Type B pancreatic cell (in vitro differentiated cells): Measurements from ENCODE around the gene GBP5. TPM values are rescaled to one million over a fixed set of nuclear protein-coding genes. Genes with fewer than 3 reads are reported as not detected.
"Not testable (repeated sequence)": the region's sequence is repeated elsewhere in the genome, so short reads cannot be mapped to it uniquely, and the experiment has no call there.

Experiments used
- DNase-seq: peaks from one replicate; pipeline ENCODE4 v3.0.0; 2021; ENCODE audit warnings: mixed read lengths; ENCODE audit not compliant: unreplicated experiment; ENCODE audit errors: extremely low spot score
- H3K27ac Mint-ChIP-seq: 2 replicates; pipeline ENCODE4 v1.8.0; 2021; ENCODE audit warnings: mild to moderate bottlenecking, mixed read lengths
- H3K27me3 Mint-ChIP-seq: 2 replicates; pipeline ENCODE4 v1.8.0; 2021; ENCODE audit warnings: mixed read lengths
- H3K36me3 Mint-ChIP-seq: 2 replicates; pipeline ENCODE4 v1.8.0; 2021; ENCODE audit warnings: mixed read lengths
- H3K4me1 Mint-ChIP-seq: one replicate; pipeline ENCODE4 v1.8.0; 2021; ENCODE audit warnings: mixed read lengths; ENCODE audit not compliant: unreplicated experiment
- H3K4me3 Mint-ChIP-seq: 2 replicates; pipeline ENCODE4 v1.8.0; 2021; ENCODE audit warnings: mild to moderate bottlenecking, mixed read lengths
- H3K9me3 Mint-ChIP-seq: 2 replicates; pipeline ENCODE4 v1.8.0; 2021; ENCODE audit warnings: mixed read lengths
- long read RNA-seq: library from polyadenylated mRNA; unstranded; transcript quantifications from one replicate; pipeline ENCODE4 v2.0.0, GENCODE V29; 2020
- total RNA-seq: library from RNA; stranded (reverse); gene quantifications from 2 replicates; pipeline ENCODE4 v1.2.1, GENCODE V29; 2021; ENCODE audit warnings: low replicate concordance
- TF ChIP-seq, protein P1 (sequence below): fragments of 200-600 bp; sonication (generic); conservative IDR thresholded peaks from 2 replicates; pipeline ENCODE4 v1.5.0; 2021; ENCODE audit warnings: antibody characterized with exemption, mild to moderate bottlenecking

The GBP5 gene, protein sequence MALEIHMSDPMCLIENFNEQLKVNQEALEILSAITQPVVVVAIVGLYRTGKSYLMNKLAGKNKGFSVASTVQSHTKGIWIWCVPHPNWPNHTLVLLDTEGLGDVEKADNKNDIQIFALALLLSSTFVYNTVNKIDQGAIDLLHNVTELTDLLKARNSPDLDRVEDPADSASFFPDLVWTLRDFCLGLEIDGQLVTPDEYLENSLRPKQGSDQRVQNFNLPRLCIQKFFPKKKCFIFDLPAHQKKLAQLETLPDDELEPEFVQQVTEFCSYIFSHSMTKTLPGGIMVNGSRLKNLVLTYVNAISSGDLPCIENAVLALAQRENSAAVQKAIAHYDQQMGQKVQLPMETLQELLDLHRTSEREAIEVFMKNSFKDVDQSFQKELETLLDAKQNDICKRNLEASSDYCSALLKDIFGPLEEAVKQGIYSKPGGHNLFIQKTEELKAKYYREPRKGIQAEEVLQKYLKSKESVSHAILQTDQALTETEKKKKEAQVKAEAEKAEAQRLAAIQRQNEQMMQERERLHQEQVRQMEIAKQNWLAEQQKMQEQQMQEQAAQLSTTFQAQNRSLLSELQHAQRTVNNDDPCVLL
- total RNA-seq = 0.45 and 0.56 TPM in 2 replicates
- long read RNA-seq = 0 reads

DNA sequence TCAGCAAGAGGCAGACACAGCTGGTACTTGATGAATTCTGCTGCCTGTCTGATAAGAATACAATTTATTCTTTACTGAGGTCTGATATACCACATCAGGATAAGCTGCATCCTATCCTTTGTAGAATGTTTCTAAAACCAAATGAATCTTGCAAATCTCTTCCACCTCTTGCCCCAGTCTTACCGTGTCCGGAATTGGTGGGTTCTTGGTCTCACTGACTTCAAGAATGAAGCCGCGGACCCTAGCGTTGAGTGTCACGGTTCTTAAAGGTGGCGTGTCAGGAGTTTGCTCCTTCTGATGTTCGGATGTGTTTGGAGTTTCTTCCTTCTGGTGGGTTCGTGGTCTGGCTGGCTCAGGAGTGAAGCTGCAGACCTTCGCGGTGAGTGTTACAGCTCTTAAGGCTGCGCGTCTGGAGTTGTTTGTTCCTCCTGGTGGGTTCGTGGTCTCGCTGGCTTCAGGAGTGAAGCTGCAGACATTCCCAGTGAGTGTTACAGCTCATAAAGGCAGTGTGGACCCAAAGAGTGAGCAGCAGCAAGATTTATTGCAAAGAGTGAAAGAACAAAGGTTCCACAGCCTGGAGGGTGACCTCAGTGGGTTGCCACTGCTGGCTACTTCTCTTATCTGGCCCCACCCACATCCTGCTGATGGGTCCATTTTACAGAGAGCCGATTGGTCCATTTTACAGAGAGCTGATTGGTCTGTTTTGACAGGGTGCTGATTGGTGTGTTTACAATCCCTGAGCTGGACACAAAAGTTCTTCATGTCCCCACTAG, at the start of gene GBP5:
Gene GBP5 (minus strand): TSS at position 592 of the 773 bp plus-strand sequence. CDS start 3,305 bp downstream, outside the sequence.
- not testable (repeated sequence) for H3K4me3 Mint-ChIP-seq, H3K27me3 Mint-ChIP-seq, H3K27ac Mint-ChIP-seq, DNase-seq, H3K9me3 Mint-ChIP-seq, H3K4me1 Mint-ChIP-seq, H3K36me3 Mint-ChIP-seq

- TF ChIP-seq, protein P1, sequence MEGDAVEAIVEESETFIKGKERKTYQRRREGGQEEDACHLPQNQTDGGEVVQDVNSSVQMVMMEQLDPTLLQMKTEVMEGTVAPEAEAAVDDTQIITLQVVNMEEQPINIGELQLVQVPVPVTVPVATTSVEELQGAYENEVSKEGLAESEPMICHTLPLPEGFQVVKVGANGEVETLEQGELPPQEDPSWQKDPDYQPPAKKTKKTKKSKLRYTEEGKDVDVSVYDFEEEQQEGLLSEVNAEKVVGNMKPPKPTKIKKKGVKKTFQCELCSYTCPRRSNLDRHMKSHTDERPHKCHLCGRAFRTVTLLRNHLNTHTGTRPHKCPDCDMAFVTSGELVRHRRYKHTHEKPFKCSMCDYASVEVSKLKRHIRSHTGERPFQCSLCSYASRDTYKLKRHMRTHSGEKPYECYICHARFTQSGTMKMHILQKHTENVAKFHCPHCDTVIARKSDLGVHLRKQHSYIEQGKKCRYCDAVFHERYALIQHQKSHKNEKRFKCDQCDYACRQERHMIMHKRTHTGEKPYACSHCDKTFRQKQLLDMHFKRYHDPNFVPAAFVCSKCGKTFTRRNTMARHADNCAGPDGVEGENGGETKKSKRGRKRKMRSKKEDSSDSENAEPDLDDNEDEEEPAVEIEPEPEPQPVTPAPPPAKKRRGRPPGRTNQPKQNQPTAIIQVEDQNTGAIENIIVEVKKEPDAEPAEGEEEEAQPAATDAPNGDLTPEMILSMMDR = no peak
- Mint-ChIP-seq H3K9me3 (peaks cover 19% of the 10 kb centered on the region), H3K4me3 (no peak overlapping the region), H3K4me1 (no peaks in the 10 kb centered on the region), H3K27ac (no peak overlapping the region), H3K27me3 (no peaks in the 10 kb centered on the region), H3K36me3 (peaks cover 3% of the 10 kb centered on the region)
- no peak for DNase-seq
Observed at GRCh38 chr1:89322402-89322801, 49.7 kb upstream of the GBP5 start.

DNA sequence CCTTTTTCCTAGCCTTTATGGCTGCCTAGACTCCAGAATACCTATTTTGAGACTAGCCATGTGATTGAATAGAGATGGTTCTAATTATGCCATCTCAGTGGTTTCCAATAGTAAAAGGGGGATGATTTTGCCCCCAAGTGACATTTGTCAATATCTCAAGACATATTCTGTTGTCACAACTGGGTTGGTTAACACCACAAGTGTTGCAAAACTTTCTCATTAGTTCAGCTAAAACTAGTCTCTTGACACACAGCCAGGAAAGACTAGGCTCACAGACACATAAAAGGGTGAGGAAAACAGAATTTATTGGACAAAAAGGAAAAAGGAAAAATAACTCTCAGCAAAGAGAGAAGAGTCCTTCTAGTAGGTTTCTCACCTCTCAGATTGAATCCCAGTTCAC, 39.9 kb upstream of the GBP5 start:
- no peak for DNase-seq
- H3K27ac Mint-ChIP-seq = no peak overlapping the region
- peaks cover under 1% of the 10 kb centered on the region for H3K36me3 Mint-ChIP-seq
- peaks cover 14% of the 10 kb centered on the region for H3K9me3 Mint-ChIP-seq
- H3K27me3 Mint-ChIP-seq = no peaks in the 10 kb centered on the region
- no peak overlapping the region for H3K4me3 Mint-ChIP-seq
- TF ChIP-seq, protein P1 = no peak
- peaks cover 9% of the 10 kb centered on the region for H3K4me1 Mint-ChIP-seq

- no peak for DNase-seq
- Mint-ChIP-seq H3K4me3 (no peak overlapping the region), H3K27ac (no peak overlapping the region), H3K36me3 (no peaks in the 10 kb centered on the region), H3K27me3 (no peaks in the 10 kb centered on the region), H3K4me1 (peaks cover 9% of the 10 kb centered on the region), H3K9me3 (peaks cover 9% of the 10 kb centered on the region)
- TF ChIP-seq, protein P1 = no peak
Observed at GRCh38 chr1:89311757-89312156, 39.1 kb upstream of the GBP5 start.

GRCh38 chr1:89310976-89311375, 38.3 kb upstream of the GBP5 start:
- Mint-ChIP-seq H3K27me3 (no peaks in the 10 kb centered on the region), H3K4me1 (peaks cover 9% of the 10 kb centered on the region), H3K4me3 (no peak overlapping the region), H3K36me3 (no peaks in the 10 kb centered on the region), H3K27ac (no peak overlapping the region), H3K9me3 (peaks cover 9% of the 10 kb centered on the region)
- TF ChIP-seq, protein P1 = no peak
- DNase-seq = no peak
